Endothelial cell of umbilical vein (primary cell): ENCODE data around the gene APOC3.

Experiments used
- MAX ChIP-seq: IDR thresholded peaks from 2 replicates; pipeline ENCODE4 v1.6.1; 2011; ENCODE audit not compliant: insufficient read depth, insufficient read length
- TF ChIP-seq, protein P1 (sequence below), 2 donors: IDR thresholded peaks; 1 replicate in 1 of 2; 2 replicates in 1 of 2; pipeline ENCODE4 v1.5.1; 2011; ENCODE audit warnings: low read length in 2 of 2, mild to moderate bottlenecking in 2 of 2, moderate library complexity in 2 of 2, control low read depth in 1 of 2, inconsistent platforms in 1 of 2, low read depth in 1 of 2; ENCODE audit not compliant: insufficient read depth in 1 of 2; ENCODE audit errors: extremely low read depth in 1 of 2

GRCh38 chr11:116849060-116849459 is 19.4 kb downstream of the APOC3 start:
- TF ChIP-seq MAX = no peak
- TF ChIP-seq, protein P1, sequence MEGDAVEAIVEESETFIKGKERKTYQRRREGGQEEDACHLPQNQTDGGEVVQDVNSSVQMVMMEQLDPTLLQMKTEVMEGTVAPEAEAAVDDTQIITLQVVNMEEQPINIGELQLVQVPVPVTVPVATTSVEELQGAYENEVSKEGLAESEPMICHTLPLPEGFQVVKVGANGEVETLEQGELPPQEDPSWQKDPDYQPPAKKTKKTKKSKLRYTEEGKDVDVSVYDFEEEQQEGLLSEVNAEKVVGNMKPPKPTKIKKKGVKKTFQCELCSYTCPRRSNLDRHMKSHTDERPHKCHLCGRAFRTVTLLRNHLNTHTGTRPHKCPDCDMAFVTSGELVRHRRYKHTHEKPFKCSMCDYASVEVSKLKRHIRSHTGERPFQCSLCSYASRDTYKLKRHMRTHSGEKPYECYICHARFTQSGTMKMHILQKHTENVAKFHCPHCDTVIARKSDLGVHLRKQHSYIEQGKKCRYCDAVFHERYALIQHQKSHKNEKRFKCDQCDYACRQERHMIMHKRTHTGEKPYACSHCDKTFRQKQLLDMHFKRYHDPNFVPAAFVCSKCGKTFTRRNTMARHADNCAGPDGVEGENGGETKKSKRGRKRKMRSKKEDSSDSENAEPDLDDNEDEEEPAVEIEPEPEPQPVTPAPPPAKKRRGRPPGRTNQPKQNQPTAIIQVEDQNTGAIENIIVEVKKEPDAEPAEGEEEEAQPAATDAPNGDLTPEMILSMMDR (IDR thresholded peaks at IDR 0.05; ENCODE audit: extremely low read depth in 1 of 2, insufficient read depth in 1 of 2, low read depth in 1 of 2, low read length in 2 of 2) = no peak
